Keratinocyte (primary cell): ENCODE results near the gene HLA-B. TPM values are rescaled to one million over a fixed set of nuclear protein-coding genes. Genes with fewer than 3 reads are reported as not detected.

Experiments
- DNase-seq: peaks from one replicate; pipeline ENCODE4 v3.0.0-alpha.2; 2011; ENCODE audit warnings: low read depth, missing footprints, low spot score
- FAIRE-seq: peaks from 2 replicates; lab custom pipeline; 2011; peaks lifted over from hg19 to GRCh38; lab: Jason Lieb, UNC
- H2AFZ ChIP-seq: 2 replicates; pipeline ENCODE4 v1.6.0; 2012; ENCODE audit warnings: low read length, control low read depth, inconsistent platforms; ENCODE audit not compliant: control insufficient read depth
- H3K27ac ChIP-seq: 2 replicates; pipeline ENCODE4 v1.5.1; 2011; ENCODE audit warnings: low read length; ENCODE audit not compliant: control insufficient read depth, insufficient read depth
- H3K27me3 ChIP-seq: 3 replicates; pipeline ENCODE4 v1.6.0; 2011; ENCODE audit warnings: low read length; ENCODE audit not compliant: control insufficient read depth, insufficient read depth; ENCODE audit errors: extremely low read depth
- H3K36me3 ChIP-seq, 2 experiments: 2 replicates in 1 of 2; 3 replicates in 1 of 2; pipeline ENCODE4 v1.5.1; 2011; ENCODE audit warnings: low read length in 2 of 2, mild to moderate bottlenecking in 1 of 2; ENCODE audit not compliant: control insufficient read depth in 2 of 2, insufficient read depth in 2 of 2; ENCODE audit errors: extremely low read depth in 1 of 2
- H3K4me1 ChIP-seq: 3 replicates; pipeline ENCODE4 v1.5.1; 2011; ENCODE audit warnings: low read length; ENCODE audit not compliant: control insufficient read depth, insufficient read depth; ENCODE audit errors: extremely low read depth
- H3K4me2 ChIP-seq: 3 replicates; pipeline ENCODE4 v1.6.0; 2011; ENCODE audit warnings: low read depth, low read length; ENCODE audit not compliant: control insufficient read depth, insufficient read depth; ENCODE audit errors: extremely low read depth
- H3K4me3 ChIP-seq, 3 experiments: fragments of 200-600 bp in 1 of 3; sonication (generic) in 1 of 3; 2 replicates in 2 of 3; 3 replicates in 1 of 3; pipeline ENCODE4 v1.5.1; 2011 to 2016; ENCODE audit warnings: low read length in 3 of 3, mild to moderate bottlenecking in 3 of 3, control low read depth in 2 of 3, inconsistent platforms in 1 of 3, low read depth in 1 of 3, mixed read lengths in 1 of 3, mixed run types in 1 of 3, moderate library complexity in 1 of 3; ENCODE audit not compliant: control insufficient read depth in 2 of 3, insufficient read depth in 2 of 3; ENCODE audit errors: extremely low read depth in 1 of 3
- H3K79me2 ChIP-seq: 2 replicates; pipeline ENCODE4 v1.6.0; 2012; ENCODE audit warnings: low read length; ENCODE audit not compliant: control insufficient read depth, insufficient read depth
- H3K9ac ChIP-seq: 3 replicates; pipeline ENCODE4 v1.6.0; 2011; ENCODE audit warnings: low read length; ENCODE audit not compliant: control insufficient read depth, insufficient read depth; ENCODE audit errors: extremely low read depth
- H3K9me1 ChIP-seq: 3 replicates; pipeline ENCODE4 v1.6.0; 2011; ENCODE audit warnings: low read length; ENCODE audit not compliant: control insufficient read depth, insufficient read depth; ENCODE audit errors: extremely low read depth
- H3K9me3 ChIP-seq: 2 replicates; pipeline ENCODE4 v1.5.1; 2012; ENCODE audit warnings: low read depth, low read length; ENCODE audit not compliant: control insufficient read depth
- H4K20me1 ChIP-seq: 3 replicates; pipeline ENCODE4 v1.6.0; 2011; ENCODE audit warnings: low read length; ENCODE audit not compliant: control insufficient read depth, insufficient read depth; ENCODE audit errors: extremely low read depth
- EZH2 ChIP-seq: IDR thresholded peaks from one replicate; pipeline ENCODE4 v1.6.1; 2012; ENCODE audit warnings: inconsistent platforms, mild to moderate bottlenecking, low read length, moderate library complexity
- dilution Hi-C: fragments of 300-500 bp; cut with MboI; formaldehyde crosslinking; loops from one replicate; pipeline ENCODE4 v1.7.0; 2020; ENCODE audit warnings: low sequenced_read_pairs; ENCODE audit not compliant: extremely low pct_ligation_motif_present
- polyA plus RNA-seq, 5 experiments: library from polyadenylated mRNA; depleted of rRNA in 3 of 5; stranded (reverse) in 3 of 5; stranded (forward) in 1 of 5; unstranded in 1 of 5; fragments of >200 nt; gene quantifications; 1 replicate in 1 of 5; 2 replicates in 3 of 5; 3 replicates in 1 of 5; pipeline versions ENCODE4 v1.2.1 to v1.2.3, GENCODE V29; 2011 to 2012; ENCODE audit warnings: missing spikeins in 2 of 5, low read depth in 1 of 5, low replicate concordance in 1 of 5
- TF ChIP-seq, protein P1 (sequence below), 3 experiments: IDR thresholded peaks in 1 of 3; conservative IDR thresholded peaks in 1 of 3; optimal IDR thresholded peaks in 1 of 3; 2 replicates in 2 of 3; 3 replicates in 1 of 3; pipeline versions ENCODE3 to v1.5.1; 2011; ENCODE audit warnings: low read length in 3 of 3, mild to moderate bottlenecking in 3 of 3, moderate library complexity in 2 of 3, control low read depth in 1 of 3, inconsistent platforms in 1 of 3; ENCODE audit not compliant: insufficient read depth in 2 of 3; ENCODE audit errors: extremely low read depth in 1 of 3

Gene HLA-B
- polyA plus RNA-seq, 1 donor (not counting 4 experiments of a cell fraction or from before 2014, with no cell fraction given): 265 TPM

DNA sequence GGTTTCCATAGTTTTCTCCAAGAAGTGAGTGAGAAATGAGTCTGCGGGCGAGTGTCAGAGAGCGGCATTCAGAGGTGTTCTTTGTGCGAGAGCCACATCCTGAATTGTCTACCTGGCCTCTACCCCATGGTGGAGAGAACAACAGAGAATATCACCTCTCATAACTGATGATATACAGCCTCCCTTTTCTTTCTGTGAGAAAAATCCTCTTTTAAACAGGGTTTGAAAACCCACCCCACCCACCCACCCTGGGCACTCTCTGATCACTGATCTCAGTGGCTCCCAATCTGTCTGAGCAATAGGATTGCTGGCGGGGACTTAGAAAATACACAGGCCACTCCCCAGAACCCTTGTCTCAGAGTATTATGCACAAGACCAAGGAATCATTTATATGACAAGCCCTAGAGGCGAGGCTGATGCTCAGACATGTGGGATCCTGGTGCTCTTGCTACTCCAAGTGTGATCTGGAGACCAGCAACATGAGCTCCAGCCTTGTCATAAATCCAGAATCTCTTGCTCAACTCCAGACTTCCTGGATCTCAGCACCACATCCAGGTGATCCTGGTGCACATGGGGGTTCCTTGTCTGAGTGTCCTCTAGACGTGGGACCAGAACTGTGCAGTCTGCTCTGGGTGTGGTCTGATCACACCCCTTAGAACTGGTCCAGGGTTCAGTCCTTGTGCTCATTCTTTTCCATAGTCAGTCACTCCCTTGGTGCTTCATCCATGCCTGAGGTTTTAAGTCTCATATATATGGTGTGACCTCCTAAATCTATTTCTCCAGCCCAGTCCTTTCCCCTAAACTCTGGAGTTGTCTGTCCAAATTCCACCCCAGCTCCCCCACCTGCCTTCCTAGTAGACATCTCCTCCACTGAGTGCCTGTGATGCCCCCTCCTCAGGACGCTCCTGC, 5.3 kb downstream of the HLA-B start:
- no peak for FAIRE-seq
- no peak for DNase-seq
- dilution Hi-C loops: no loop called here

GRCh38 chr6:31351033-31351380, 6.0 kb downstream of the HLA-B start:
- Histone ChIP-seq H3K9me3 (no peaks in the 10 kb centered on the region), H3K4me1 (peaks cover 5% of the 10 kb centered on the region), H3K27ac (no peak overlapping the region), H3K9ac (no peak overlapping the region), H3K9me1 (no peaks in the 10 kb centered on the region), H4K20me1 (no peaks in the 10 kb centered on the region), H3K4me2 (no peak overlapping the region), H3K4me3 (no peak overlapping the region), H2AFZ (no peak overlapping the region), H3K36me3 (peaks cover 0 to 7% of the 10 kb centered on the region in 2 experiments), H3K79me2 (no peaks in the 10 kb centered on the region), H3K27me3 (peaks cover 18% of the 10 kb centered on the region)
- dilution Hi-C loops: no loop called here
- DNase-seq: no peak
- TF ChIP-seq EZH2: no peak
- TF ChIP-seq, protein P1, sequence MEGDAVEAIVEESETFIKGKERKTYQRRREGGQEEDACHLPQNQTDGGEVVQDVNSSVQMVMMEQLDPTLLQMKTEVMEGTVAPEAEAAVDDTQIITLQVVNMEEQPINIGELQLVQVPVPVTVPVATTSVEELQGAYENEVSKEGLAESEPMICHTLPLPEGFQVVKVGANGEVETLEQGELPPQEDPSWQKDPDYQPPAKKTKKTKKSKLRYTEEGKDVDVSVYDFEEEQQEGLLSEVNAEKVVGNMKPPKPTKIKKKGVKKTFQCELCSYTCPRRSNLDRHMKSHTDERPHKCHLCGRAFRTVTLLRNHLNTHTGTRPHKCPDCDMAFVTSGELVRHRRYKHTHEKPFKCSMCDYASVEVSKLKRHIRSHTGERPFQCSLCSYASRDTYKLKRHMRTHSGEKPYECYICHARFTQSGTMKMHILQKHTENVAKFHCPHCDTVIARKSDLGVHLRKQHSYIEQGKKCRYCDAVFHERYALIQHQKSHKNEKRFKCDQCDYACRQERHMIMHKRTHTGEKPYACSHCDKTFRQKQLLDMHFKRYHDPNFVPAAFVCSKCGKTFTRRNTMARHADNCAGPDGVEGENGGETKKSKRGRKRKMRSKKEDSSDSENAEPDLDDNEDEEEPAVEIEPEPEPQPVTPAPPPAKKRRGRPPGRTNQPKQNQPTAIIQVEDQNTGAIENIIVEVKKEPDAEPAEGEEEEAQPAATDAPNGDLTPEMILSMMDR (optimal IDR thresholded peaks at IDR 0.05 in 1 of 3, IDR thresholded peaks at IDR 0.05 in 1 of 3, conservative IDR thresholded peaks at IDR 0.05 in 1 of 3; ENCODE audit: extremely low read depth in 1 of 3, insufficient read depth in 2 of 3, low read length in 3 of 3): no peak
- no peak for FAIRE-seq

More for the DNA sequence above, 5.3 kb downstream of the HLA-B start:
- Histone ChIP-seq H3K4me3 (no peak overlapping the region), H3K9ac (no peak overlapping the region), H3K9me1 (no peaks in the 10 kb centered on the region), H2AFZ (no peak overlapping the region), H3K27me3 (peaks cover 18% of the 10 kb centered on the region), H3K27ac (no peak overlapping the region), H4K20me1 (no peaks in the 10 kb centered on the region), H3K4me2 (no peak overlapping the region), H3K9me3 (no peaks in the 10 kb centered on the region), H3K36me3 (peaks cover 0 to 7% of the 10 kb centered on the region in 2 experiments), H3K4me1 (peaks cover 6% of the 10 kb centered on the region), H3K79me2 (no peaks in the 10 kb centered on the region)
- no peak for TF ChIP-seq EZH2
- TF ChIP-seq, protein P1 (optimal IDR thresholded peaks at IDR 0.05 in 1 of 3, IDR thresholded peaks at IDR 0.05 in 1 of 3, conservative IDR thresholded peaks at IDR 0.05 in 1 of 3; ENCODE audit: extremely low read depth in 1 of 3, insufficient read depth in 2 of 3, low read length in 3 of 3): no peak
